Measurements from ENCODE around the gene NDUFAF3.

Gene NDUFAF3

GRCh38 chr3:49019941-49020329, 2.0 kb upstream of the NDUFAF3 start:
- DNase-seq, result no peak

GRCh38 chr3:49020330-49021212, 1.4 kb upstream of the NDUFAF3 start:
- peak; percentile 10 for DNase-seq

GRCh38 chr3:49021213-49021812, 608 bp upstream of the NDUFAF3 start:
- peak; percentile 97 for DNase-seq

- DNase-seq, result no peak
Measured at GRCh38 chr3:49022688-49023171, 809 bp downstream of the NDUFAF3 start.

- no peak for DNase-seq
Measured at GRCh38 chr3:49023775-49024174, 1.9 kb downstream of the NDUFAF3 start.

GRCh38 chr3:49024449-49024848, 2.5 kb downstream of the NDUFAF3 start:
- DNase-seq, result no peak

GRCh38 chr3:49025005-49025792, 3.3 kb downstream of the NDUFAF3 start:
- DNase-seq, result no peak

GRCh38 chr3:49025793-49026520, 4.0 kb downstream of the NDUFAF3 start:
- no peak for DNase-seq

- no peak for DNase-seq
Measured at GRCh38 chr3:49026536-49026935, 4.6 kb downstream of the NDUFAF3 start.

- DNase-seq, result no peak
Measured at GRCh38 chr3:49027634-49028033, 5.7 kb downstream of the NDUFAF3 start.

- DNase-seq, result no peak
Measured at GRCh38 chr3:49028298-49028672, 6.4 kb downstream of the NDUFAF3 start.

GRCh38 chr3:49028673-49029562, 7.0 kb downstream of the NDUFAF3 start, which contains the start of gene IMPDH2:
Gene IMPDH2 (minus strand): TSS chr3:49029398. CDS start chr3:49029350, 48 bp downstream.
- DNase-seq, result peak; percentile 87

- no peak for DNase-seq
Measured at GRCh38 chr3:49029563-49029884, 7.6 kb downstream of the NDUFAF3 start.

GRCh38 chr3:49030321-49030720, 8.4 kb downstream of the NDUFAF3 start:
- DNase-seq, result no peak

- DNase-seq, result no peak
Measured at GRCh38 chr3:49032646-49033304, 10.9 kb downstream of the NDUFAF3 start.

GRCh38 chr3:49034650-49035049, 12.7 kb downstream of the NDUFAF3 start:
- no peak for DNase-seq

- DNase-seq, result no peak
Measured at GRCh38 chr3:49035281-49035680, 13.4 kb downstream of the NDUFAF3 start.

- DNase-seq, result no peak
Measured at GRCh38 chr3:49053543-49053942, 31.6 kb downstream of the NDUFAF3 start.

- DNase-seq, result no peak
Measured at GRCh38 chr3:49054344-49054862, 32.5 kb downstream of the NDUFAF3 start.

- no peak for DNase-seq
Measured at GRCh38 chr3:49057268-49057667, 35.3 kb downstream of the NDUFAF3 start.

- no peak for DNase-seq
Measured at GRCh38 chr3:49058011-49058410, 36.1 kb downstream of the NDUFAF3 start.

Data from activated effector memory CD4-positive, alpha-beta T cell treated with Interleukin-2 at 50 U/mL for 16 hours (primary cell).